Cardiac septum (tissue), 1 donor: Measurements from ENCODE around the gene LTBP3. TPM values are rescaled to one million over a fixed set of nuclear protein-coding genes. Genes with fewer than 3 reads are reported as not detected.

Experiments used
- DNase-seq: peaks from one replicate; pipeline ENCODE4 v3.0.0-alpha.2; 2020; ENCODE audit warnings: low spot score
- intact Hi-C: fragments of 100-400 bp; cut with DNase I; formaldehyde crosslinking; loops from one replicate; pipeline ENCODE4 v1.14.0; 2022
- total RNA-seq: library from RNA; stranded (reverse); fragmentation: NEBNext Ultra II Directional; extraction: Animal tissue kit (Norgen Biotek cat#: 25700); gene quantifications from one replicate; pipeline ENCODE4 v1.2.1, GENCODE V29; 2021
- donor health status: DM: no; HTN: no; CAD: no.

The LTBP3 gene
- total RNA-seq, 1 donor from 2014 or later = 148 TPM

DNA sequence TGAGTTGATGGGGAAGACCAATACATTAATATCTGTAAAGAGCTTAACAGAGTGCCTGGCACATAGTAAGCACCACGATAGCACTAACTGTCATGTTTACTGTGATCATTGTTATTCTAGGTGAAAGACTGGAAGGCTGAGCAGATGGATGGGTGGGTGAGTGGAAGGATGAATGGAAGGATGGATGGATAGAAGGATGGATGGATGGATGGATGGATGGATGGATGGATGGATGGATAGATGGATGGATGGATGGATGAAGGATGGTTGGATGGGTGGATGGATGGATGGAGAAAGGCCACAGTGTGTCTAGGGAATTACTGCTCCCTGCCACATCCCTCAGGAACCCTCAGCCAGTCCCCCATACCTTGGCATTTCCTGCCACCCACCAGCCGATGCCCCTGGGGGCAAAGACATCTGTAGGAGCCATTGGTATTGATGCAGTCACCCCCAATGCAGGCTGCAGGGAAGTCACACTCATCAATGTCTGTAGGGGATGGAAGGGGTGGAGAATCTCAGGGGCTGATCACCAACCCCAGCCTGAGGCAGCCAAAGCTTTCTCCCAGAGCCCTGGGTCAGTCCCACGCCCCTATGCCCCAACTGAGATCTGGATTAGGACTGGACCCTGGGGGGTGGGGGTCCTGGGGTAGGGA is 15.3 kb downstream of the LTBP3 start:
- no peak for DNase-seq
- intact Hi-C loops = loop anchor here (5.0 kb wide), 1 partner anchor 44 kb away; no protein-coding TSS in a partner anchor

DNA sequence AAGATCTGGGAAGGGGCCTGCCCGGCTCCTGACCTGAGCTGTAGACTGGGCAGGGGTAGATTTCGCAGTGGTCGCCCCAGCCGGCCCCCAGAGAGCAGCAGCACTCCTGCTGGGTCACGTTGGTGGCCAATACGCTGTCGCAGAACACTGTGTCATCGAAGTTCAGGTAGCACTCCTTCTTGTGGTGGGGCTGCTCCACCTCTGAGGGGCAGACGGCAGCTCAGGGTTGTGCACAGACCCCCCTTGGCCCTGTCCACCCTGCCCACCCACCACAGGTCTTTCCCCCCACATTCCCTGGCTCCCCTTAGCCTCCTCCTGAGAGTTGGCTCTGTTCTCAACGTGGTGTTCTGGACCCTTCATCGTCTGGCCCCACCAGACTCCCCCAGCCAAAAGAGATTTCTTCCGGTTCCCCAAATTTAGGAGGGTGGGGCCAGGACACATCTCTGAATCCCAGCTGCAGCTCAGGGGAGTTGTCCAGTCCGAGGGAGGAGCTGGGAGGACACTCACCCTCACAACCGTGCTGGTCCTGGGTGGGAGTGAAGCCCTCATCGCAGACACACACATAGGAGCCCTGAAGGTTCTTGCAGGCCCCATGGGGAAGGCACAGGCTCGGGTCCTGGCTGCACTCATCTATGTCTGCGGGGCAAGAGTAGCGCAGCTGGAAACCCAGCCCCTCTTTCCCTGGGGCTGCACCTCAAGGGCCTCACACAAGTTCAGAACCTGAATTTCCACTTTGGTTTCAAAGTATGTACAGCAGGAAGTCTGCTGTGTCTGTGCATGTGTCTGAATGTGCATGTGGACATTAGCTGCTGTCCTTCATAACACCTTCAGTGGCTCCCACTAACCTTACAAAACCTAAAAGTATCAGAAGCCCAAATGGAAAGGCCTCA is 16.8 kb downstream of the LTBP3 start:
- intact Hi-C loops = loop anchor here (2.0 to 5.0 kb wide), 3 partner anchors 15 to 46 kb away; partner anchors contain the start of gene FAM89B
- no peak for DNase-seq

DNA sequence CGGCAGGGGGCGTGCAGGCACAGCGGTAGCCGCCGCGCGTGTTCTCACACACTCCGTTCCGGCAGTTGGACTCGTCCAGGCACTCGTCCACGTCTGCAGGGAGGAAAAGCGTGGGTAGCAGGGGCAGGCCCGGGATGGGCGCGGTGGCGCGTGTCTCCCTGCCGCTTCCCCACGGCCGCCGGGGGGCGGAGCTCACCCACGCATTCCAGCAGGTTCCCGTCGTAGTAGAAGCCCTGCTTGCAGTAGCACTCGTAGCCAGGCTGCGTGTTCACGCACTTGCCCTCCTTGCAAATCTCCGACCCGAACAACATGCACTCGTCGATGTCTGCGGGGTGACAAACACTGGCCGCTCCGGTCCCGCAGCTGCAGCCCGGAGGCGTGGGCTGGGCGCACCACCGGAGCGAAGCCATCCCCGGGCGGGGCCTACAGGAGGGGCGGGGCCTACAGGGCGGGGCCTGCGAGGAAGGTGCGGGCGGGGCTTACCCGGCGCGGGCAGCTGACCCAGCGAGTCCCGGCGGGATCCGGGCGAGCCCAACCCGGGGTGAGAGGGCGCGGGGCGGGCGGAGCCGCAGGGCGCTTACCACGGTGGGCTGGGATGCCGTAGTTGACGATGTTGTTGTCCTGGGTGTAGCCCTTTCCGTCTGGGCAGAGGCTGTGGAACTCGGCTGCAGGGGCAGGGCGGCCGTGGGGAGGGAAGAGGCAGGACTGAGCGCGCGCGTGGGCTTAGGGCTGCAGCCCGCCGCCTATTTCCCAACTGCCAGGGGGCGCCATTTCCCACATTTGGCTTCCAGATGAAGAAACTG is 17.7 kb downstream of the LTBP3 start:
- peak; percentile 97 for DNase-seq
- intact Hi-C loops = loop anchor here (2.0 to 5.0 kb wide), 3 partner anchors 16 to 47 kb away; partner anchors contain the start of gene FAM89B

DNA sequence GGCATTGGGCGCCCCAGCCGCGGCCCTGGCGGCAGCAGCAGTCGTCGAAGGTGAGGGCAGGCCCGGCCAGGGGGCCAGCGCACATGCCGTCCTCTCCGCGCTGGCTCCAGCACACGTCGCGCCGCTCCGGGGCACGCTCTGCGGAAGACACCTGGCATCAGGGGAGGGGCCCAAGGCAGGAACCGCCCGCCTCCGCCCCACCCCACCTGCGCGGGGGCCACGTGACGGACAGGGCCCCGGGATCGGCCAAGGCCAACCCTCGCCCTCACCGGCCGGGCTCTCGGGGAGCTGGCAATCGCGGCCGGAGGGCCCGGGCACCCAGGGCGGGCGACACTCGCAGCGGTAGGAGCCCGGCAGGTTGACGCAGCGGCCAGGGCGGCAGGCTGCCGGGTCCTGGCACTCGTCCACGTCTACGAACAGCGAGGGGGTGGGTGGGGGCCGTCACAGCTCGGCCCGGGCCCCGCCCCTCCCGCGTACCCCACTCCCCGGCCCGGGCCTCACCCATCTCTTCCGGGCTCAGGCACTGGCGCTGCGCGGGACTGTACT is 18.3 kb downstream of the LTBP3 start:
- intact Hi-C loops = loop anchor here (2.0 to 5.0 kb wide), 3 partner anchors 17 to 47 kb away; partner anchors contain the start of gene FAM89B
- no peak for DNase-seq

DNA sequence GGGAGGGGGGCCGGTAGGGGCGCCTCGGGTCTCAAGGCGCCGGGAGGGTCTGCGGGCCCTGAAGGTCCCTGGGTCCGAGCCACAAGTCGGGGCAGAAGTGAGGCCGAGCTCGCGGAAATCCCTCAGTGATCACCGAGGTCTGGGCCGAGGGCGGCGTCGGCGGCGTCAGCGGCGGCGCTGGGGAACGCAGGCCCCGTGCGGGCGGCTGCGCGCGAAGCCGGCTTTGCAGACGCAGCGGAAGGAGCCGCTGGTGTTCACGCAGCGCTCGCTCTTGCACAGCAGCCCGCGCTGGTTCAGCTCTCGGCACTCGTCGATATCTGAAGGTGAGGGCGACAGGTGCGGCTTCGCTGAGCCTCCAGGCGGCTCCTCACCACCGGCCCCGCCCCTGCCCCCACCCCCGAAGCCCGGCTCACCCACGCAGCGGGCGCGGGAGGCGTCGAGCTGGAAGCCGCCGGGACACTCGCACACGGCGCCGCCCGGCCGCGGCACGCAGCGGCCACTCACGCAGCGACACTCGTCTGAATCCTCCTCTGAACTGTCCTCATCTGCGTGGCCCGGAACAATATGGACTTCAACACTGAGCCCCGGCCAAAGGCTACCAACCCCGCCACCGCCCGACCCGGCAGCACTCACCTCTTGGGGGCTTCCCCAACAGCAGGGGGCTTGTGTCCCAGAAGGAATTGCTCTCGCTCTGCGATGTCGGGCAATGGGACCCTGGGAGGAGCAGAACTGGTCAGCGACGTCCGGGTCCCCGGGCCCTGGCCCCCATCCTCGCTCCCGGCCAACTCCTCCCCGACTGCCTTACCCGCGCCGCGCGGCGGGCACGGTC is 19.0 kb downstream of the LTBP3 start:
- intact Hi-C loops = no loop called here
- no peak for DNase-seq

DNA sequence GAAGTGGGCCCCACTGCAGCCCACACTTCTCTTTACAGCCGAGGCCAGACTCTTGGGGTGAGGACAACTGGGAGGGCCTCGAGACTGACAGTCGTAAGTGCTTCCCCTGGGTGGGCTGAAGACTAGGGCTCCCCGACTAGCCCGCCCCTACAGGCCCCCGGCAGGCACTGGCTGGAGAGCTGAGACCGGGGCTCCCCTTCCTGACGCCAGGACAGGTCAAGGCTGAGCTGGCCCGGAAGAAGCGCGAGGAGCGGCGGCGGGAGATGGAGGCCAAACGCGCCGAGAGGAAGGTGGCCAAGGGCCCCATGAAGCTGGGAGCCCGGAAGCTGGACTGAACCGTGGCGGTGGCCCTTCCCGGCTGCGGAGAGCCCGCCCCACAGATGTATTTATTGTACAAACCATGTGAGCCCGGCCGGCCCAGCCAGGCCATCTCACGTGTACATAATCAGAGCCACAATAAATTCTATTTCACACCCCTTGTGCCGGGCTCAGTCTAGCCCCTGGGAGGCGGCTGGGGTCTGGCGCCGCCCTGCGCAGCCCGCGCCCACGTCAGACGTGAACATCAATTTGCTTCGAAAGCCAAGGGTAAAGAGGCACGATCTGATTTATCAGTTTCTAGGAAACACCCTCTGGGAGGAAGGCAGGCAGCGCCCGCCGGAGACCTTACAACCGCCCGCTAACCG is 19.8 kb downstream of the LTBP3 start:
- intact Hi-C loops = no loop called here
- DNase-seq = no peak

DNA sequence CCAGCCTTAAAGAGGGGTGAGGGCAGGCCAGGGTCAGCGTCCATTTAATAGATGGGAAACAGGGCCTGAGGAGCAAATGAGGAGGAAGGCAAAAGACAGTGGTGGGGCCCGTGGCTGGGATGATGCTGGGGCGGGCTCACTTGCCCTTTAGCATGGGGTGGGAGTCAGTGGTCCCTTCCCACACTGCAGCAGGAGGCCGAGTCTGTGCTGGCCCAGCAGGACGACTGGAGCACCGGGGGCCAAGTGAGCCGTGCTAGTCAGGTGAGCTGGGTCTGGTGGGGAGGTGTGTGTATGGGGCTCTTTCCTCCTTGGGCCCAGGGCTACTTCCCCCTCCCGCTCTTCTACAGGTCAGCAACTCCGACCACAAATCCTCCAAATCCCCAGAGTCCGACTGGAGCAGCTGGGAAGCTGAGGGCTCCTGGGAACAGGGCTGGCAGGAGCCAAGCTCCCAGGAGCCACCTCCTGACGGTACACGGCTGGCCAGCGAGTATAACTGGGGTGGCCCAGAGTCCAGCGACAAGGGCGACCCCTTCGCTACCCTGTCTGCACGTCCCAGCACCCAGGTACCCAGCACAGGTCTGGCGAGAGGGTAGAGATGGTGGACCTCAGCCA is 20.4 kb downstream of the LTBP3 start:
- intact Hi-C loops = no loop called here
- no peak for DNase-seq

DNA sequence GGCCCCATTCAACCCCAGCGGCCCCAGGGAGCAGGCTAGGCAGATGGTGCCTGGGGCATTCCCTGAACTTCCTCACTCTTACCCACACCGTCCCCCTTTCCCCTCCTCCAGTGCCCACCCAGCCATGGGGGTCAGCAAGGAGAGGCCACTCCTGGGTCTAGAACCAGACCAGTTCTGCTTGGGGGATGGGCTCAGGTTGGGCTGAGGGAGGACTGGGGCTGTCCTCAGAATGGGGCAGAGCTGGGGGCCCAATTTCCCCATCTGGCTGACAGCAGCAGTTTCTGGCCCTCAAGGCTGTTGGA is 20.9 kb downstream of the LTBP3 start:
- intact Hi-C loops = no loop called here
- no peak for DNase-seq

DNA sequence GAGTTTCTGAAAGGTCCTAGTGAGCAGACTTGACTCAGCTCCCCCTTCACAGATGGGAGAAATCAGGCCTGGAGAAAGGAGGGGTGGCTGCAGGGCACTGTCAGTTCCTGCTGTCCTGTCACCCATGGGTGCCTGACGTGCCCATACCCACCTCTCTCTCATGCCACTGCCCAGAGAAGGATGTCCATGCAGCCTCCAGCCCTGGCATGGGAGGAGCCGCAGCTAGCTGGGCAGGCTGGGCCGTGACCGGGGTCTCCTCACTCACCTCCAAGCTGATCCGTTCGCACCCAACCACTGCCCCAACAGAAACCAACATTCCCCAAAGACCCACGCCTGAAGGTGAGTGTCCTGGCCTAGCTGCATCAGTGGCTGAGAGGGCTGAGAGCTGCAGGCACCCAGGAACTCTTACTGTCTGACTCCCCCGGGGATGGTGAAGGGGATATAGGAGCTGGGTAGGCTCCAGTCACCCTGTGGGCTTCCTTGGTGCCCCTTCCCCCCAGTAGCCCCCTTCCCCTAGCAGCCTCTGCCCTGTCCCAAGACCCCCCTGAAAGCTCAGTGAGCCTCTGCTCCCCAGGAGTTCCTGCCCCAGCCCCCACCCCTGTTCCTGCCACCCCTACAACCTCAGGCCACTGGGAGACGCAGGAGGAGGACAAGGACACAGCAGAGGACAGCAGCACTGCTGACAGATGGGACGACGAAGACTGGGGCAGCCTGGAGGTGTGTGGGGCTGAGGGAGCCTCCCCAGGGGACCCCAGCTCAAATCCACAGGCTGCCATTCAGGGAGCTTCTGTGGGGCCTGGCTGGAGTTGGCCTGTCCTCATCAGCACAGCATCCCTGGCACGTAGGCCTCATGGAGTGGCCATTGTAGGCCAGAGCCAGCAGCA is 21.5 kb downstream of the LTBP3 start:
- intact Hi-C loops = no loop called here

DNA sequence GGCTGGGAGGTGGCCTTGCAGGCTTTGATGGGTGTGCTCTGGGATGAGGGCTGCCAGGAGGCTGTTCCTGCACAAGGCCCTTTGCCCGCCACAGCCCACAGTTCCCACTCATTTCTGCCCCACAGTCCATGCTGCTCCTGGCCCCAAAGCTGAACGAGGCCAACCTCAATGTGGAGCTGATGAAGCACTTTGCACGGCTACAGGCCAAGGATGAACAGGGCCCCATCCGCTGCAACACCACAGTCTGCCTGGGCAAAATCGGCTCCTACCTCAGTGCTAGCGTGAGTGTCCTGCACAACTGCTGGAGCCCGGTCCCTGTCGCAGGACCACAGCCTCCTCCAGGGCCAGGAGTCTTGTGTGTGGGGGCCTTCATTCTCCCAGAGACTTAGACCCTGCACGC is 23.1 kb downstream of the LTBP3 start:
- no peak for DNase-seq
- intact Hi-C loops = no loop called here

More for the DNA sequence above, 21.5 kb downstream of the LTBP3 start:
- no peak for DNase-seq

DNA sequence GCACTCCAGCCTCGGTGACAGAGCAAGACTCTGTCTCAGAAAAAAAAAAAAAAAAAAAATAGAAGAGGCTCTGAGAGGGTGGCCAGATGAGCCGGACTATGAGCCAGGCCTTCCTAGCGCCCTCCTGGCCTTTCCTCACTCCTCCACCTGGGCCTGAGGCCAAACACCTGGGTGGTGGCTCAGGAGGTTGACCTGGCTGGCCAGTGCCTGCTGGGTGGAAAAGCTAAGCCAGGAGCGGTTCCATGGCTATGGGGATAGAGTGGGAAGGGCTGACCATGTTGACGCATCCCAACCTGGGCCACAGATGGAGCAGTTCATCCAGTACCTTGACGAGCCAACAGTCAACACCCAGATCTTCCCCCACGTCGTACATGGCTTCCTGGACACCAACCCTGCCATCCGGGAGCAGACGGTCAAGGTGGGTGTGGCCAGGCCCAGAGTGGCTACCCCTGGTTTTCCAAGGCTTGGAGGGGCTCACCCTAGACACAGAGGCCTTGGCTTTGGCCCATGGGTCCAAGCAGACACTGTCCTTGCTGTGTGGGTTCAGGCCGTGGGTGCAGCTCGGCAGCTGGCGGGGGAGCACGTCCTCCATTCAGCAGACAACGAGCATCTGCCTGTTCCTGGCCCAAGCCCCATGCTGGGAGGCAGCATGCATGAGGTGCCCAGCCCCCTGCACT is 25.6 kb downstream of the LTBP3 start:
- intact Hi-C loops = no loop called here
- no peak for DNase-seq

DNA sequence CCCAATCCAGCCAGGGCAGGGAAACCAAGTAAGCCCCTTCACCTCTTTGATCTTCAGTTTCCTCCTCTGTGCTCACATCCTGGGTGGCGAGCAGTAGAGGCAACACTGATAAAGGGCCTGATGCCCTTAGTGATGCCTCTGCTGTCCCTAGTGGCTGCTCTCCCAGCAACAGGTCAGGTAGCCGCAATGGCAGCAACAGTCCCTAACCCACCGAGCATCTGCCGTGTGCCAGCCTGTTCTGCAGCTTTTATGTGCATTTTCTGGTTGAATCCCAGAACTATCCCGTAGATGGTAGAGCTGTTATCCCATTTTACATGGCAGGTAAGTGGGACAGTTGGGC is 28.0 kb downstream of the LTBP3 start:
- no peak for DNase-seq
- intact Hi-C loops = no loop called here

DNA sequence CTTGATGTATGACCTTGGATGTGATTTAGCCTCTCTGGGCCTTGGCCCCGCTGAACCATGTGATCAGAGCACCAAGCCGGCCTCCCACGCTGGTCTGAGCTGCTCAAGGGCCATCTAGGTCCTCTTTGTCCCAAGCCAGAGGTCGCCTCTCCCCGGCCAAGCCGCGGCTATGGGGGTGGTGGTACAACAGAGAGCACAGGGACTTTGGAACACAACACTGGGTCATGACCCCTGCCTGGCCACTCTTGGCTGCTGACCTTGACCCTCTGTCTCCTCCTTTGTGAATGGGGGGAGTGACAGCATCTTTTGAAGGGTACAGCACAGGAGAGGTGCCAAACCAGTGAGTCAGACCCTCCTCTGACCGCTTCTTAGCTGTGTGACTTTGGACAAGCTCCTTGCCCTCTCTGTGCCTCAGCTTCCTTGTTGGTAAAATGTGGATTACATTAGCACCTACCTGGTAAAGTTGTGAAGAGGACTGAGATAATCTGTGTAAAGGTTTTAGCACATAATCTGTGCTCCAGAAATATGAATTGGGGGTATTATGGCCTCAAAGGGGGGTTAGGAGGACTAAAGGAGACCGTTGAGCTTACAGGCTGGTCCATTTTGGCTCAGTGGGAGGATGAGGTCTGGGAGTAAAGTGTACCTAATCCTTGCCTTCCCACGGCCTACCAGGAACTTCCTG is 28.5 kb downstream of the LTBP3 start:
- no peak for DNase-seq
- intact Hi-C loops = no loop called here

DNA sequence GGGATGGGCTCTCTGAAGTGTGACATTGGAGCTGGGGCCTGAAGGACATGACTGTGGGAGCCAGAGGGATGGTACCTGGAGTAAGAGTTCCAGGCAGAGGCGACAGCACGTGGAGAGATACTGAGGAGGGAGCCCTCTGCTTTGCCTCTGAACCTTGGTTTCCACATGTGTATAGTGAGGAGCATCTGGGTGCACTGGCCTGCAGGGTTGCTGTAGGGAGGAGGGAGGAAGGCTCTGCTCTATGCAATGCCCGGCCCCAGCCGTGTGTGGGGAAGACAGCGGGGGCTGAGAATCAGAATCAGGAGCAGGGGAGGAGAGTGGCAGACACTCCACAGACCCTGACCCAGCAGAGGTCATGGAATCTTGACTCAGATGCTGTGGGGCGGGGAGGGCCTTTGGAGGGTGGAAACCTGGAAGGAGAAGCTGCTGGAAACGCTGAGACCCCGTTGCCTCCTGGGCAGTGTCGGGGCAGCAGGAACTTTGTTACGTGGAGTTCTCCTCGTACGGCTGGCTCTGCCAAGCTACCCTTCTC is 29.3 kb downstream of the LTBP3 start:
- intact Hi-C loops = no loop called here
- DNase-seq = no peak

DNA sequence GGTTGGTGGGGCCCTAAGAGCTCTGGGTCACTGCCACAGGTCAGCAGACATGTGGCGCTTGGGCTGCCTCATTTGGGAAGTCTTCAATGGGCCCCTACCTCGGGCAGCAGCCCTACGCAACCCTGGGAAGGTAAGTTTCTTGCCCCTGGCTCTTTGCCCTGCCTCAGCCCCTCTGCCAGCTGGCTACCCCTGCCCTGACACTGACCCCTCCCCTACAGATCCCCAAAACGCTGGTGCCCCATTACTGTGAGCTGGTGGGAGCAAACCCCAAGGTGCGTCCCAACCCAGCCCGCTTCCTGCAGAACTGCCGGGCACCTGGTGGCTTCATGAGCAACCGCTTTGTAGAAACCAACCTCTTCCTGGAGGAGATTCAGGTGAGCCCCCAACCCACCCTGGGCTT is 31.4 kb downstream of the LTBP3 start:
- intact Hi-C loops = no loop called here
- no peak for DNase-seq
